ENCODE data around the gene IFNGR2. TPM values are rescaled to one million over a fixed set of nuclear protein-coding genes. Genes with fewer than 3 reads are reported as not detected.
"Not testable (repeated sequence)": the region's sequence is repeated elsewhere in the genome, so short reads cannot be mapped to it uniquely, and the experiment has no call there.

IFNGR2 gene
- total RNA-seq, 1 experiment from 2014 or later: 47.0 TPM

DNA sequence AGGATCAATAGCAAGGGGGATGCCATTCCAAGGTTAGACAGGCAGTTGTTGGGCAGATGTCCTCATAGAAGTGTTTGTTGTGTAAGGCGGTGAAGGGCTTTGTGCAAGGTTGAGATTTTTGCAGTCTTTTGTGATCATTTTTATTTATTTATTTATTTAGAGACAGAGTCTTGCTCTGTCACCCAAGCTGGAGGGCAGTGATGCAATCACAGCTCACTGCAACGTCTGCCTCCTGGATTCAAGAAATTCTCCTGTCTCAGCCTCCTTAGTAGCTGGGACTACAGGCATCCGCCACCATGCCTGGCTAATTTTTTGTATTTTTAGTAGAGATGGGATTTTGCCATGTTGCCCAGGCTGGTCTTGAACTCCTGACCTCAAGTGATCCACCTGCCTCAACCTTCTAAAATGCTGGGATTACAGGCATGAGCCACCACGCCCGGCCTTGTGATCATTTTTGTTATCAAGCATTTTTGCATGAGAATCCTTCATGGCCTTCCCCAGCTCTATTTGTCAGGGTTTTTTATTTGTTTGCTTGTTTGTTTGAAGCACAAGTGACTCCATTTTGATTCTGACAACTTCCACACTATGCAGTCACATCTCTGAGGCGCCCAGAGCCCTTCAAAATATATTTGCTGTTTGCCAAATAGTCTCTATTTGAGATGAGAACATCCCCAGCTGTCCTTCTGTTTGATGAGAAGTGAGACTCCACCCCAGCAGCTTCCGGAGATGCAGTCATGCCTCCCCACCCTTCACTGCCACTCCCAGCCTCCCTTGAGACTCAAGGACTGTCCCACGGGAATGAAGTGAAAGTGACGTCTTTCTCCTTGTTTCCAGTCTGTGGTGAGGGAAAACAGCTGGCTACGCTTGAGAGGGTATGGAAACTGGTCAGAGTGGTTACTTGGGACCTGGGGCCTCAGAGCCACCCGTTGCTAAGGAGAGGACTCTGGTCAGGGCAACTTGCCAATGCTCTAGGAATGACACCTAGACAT lies 38.6 kb downstream of the IFNGR2 start:
- no peak for DNase-seq
- H3K4me3 ChIP-seq (ENCODE audit: low read depth, low read length): no peak overlapping the region
- POLR2A ChIA-PET: interaction anchor here (0.7 kb wide), 1 partner anchor 37 kb away, joined by 3 read pairs; no protein-coding TSS in a partner anchor
- Mint-ChIP-seq H3K4me3 (ENCODE audit: unreplicated experiment) (no peak overlapping the region), H3K9me3 (ENCODE audit: unreplicated experiment) (no peaks in the 10 kb centered on the region), H3K27ac (ENCODE audit: unreplicated experiment) (no peak overlapping the region), H3K4me1 (ENCODE audit: low read depth, unreplicated experiment) (peaks cover 6% of the 10 kb centered on the region), H3K36me3 (ENCODE audit: insufficient read depth, unreplicated experiment) (peaks cover 28% of the 10 kb centered on the region), H3K27me3 (ENCODE audit: insufficient read depth, unreplicated experiment) (no peaks in the 10 kb centered on the region)
- CTCF ChIA-PET: interaction anchor here (1.2 kb wide), 1 partner anchor 80 kb away, joined by 5 read pairs; no protein-coding TSS in a partner anchor
- no peaks in the 10 kb centered on the region for H3K27me3 ChIP-seq (replicated peaks; ENCODE audit: control insufficient read depth, insufficient read depth, low read length)
- H3K9me3 ChIP-seq: no peaks in the 10 kb centered on the region
- intact Hi-C loops (cut with micrococcal nuclease; ENCODE audit: unreplicated experiment): no loop called here
- no TSS peak for BruUV-seq (replicated peaks)
- H3K36me3 ChIP-seq (ENCODE audit: control insufficient read depth, insufficient read depth, low read length): peaks cover 2% of the 10 kb centered on the region; the same call in 1 of the 2 replicates
- no peaks in the 10 kb centered on the region for H3K4me1 ChIP-seq
- TF ChIP-seq, protein P1, sequence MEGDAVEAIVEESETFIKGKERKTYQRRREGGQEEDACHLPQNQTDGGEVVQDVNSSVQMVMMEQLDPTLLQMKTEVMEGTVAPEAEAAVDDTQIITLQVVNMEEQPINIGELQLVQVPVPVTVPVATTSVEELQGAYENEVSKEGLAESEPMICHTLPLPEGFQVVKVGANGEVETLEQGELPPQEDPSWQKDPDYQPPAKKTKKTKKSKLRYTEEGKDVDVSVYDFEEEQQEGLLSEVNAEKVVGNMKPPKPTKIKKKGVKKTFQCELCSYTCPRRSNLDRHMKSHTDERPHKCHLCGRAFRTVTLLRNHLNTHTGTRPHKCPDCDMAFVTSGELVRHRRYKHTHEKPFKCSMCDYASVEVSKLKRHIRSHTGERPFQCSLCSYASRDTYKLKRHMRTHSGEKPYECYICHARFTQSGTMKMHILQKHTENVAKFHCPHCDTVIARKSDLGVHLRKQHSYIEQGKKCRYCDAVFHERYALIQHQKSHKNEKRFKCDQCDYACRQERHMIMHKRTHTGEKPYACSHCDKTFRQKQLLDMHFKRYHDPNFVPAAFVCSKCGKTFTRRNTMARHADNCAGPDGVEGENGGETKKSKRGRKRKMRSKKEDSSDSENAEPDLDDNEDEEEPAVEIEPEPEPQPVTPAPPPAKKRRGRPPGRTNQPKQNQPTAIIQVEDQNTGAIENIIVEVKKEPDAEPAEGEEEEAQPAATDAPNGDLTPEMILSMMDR (IDR thresholded peaks at IDR 0.05; ENCODE audit: insufficient read depth in 1 of 2, low read depth in 1 of 2, low read length in 1 of 2, severe bottlenecking in 1 of 2, unreplicated experiment in 1 of 2): no peak

DNA sequence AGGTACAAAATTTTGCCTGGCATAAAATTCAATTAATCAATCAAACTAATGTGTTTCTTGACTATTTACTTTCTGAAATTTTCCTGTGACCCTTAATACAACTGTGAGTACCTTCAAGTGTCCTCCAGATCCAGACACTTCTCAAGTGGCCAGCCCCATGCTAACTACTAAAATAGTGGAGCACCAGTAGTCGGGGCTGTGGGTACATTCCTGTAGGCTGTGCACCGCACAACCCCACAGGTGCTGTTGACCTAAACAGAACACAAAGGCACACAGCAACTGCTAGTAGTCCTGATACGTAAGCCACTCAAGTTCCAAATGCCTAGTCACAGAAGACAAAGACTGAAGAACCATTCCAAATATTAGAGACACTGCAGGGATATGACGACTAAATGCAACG lies 40.0 kb downstream of the IFNGR2 start:
- ChIA-PET CTCF (no interaction called here), POLR2A (no interaction called here)
- Histone ChIP-seq H3K36me3 (ENCODE audit: control insufficient read depth, insufficient read depth, low read length) (peaks cover 2% of the 10 kb centered on the region; the same call in 1 of the 2 replicates), H3K4me3 (ENCODE audit: low read depth, low read length) (no peak overlapping the region), H3K9me3 (no peaks in the 10 kb centered on the region), H3K27me3 (replicated peaks; ENCODE audit: control insufficient read depth, insufficient read depth, low read length) (no peaks in the 10 kb centered on the region), H3K4me1 (no peaks in the 10 kb centered on the region)
- DNase-seq: no peak
- no TSS peak for BruUV-seq (replicated peaks)
- peaks cover 6% of the 10 kb centered on the region for H3K4me1 Mint-ChIP-seq (ENCODE audit: low read depth, unreplicated experiment)
- H3K4me3 Mint-ChIP-seq (ENCODE audit: unreplicated experiment): no peak overlapping the region
- H3K9me3 Mint-ChIP-seq (ENCODE audit: unreplicated experiment): no peaks in the 10 kb centered on the region
- intact Hi-C loops (cut with micrococcal nuclease; ENCODE audit: unreplicated experiment): no loop called here
- no peaks in the 10 kb centered on the region for H3K27me3 Mint-ChIP-seq (ENCODE audit: insufficient read depth, unreplicated experiment)
- H3K27ac Mint-ChIP-seq (ENCODE audit: unreplicated experiment): no peak overlapping the region
- H3K36me3 Mint-ChIP-seq (ENCODE audit: insufficient read depth, unreplicated experiment): peaks cover 23% of the 10 kb centered on the region
- TF ChIP-seq, protein P1 (IDR thresholded peaks at IDR 0.05; ENCODE audit: insufficient read depth in 1 of 2, low read depth in 1 of 2, low read length in 1 of 2, severe bottlenecking in 1 of 2, unreplicated experiment in 1 of 2): no peak

DNA sequence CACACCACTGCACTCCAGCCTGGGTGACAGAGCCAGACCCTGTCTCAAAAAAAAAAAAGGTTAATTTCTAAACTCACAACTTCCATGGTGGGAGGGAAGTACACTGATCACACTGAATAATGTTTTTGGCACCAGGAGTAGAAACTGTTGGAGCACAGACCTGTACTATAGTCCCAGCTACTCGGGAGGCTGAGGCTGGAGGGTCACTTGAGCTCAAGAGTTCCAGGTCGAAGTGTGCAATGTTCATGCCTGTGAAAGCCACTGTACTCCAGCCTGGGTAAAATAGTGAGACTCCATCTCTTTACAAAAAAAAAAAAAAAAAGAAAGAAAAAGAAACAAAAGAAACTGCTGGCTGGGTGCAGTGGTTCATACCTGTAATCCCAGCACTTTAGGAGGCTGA lies 41.3 kb downstream of the IFNGR2 start:
- Mint-ChIP-seq H3K9me3 (ENCODE audit: unreplicated experiment) (no peaks in the 10 kb centered on the region), H3K27me3 (ENCODE audit: insufficient read depth, unreplicated experiment) (no peaks in the 10 kb centered on the region), H3K4me3 (ENCODE audit: unreplicated experiment) (no peak overlapping the region), H3K4me1 (ENCODE audit: low read depth, unreplicated experiment) (peaks cover 12% of the 10 kb centered on the region), H3K27ac (ENCODE audit: unreplicated experiment) (no peak overlapping the region), H3K36me3 (ENCODE audit: insufficient read depth, unreplicated experiment) (peaks cover 25% of the 10 kb centered on the region)
- BruUV-seq (replicated peaks): no TSS peak
- Histone ChIP-seq H3K9me3 (no peaks in the 10 kb centered on the region), H3K27me3 (replicated peaks; ENCODE audit: control insufficient read depth, insufficient read depth, low read length) (no peaks in the 10 kb centered on the region), H3K36me3 (ENCODE audit: control insufficient read depth, insufficient read depth, low read length) (no peaks in the 10 kb centered on the region), H3K4me3 (ENCODE audit: low read depth, low read length) (no peak overlapping the region), H3K4me1 (no peaks in the 10 kb centered on the region)
- POLR2A ChIA-PET: no interaction called here
- CTCF ChIA-PET: interaction anchor here (0.6 to 2.4 kb wide), 13 partner anchors 32 to 673 kb away, joined by 3 to 40 read pairs (median 6); partner anchors contain the start of genes IFNAR1, IL10RB, PAXBP1 and TMEM50B
- intact Hi-C loops (cut with micrococcal nuclease; ENCODE audit: unreplicated experiment): no loop called here
- TF ChIP-seq, protein P1 (IDR thresholded peaks at IDR 0.05; ENCODE audit: insufficient read depth in 1 of 2, low read depth in 1 of 2, low read length in 1 of 2, severe bottlenecking in 1 of 2, unreplicated experiment in 1 of 2): no peak
- no peak for DNase-seq

DNA sequence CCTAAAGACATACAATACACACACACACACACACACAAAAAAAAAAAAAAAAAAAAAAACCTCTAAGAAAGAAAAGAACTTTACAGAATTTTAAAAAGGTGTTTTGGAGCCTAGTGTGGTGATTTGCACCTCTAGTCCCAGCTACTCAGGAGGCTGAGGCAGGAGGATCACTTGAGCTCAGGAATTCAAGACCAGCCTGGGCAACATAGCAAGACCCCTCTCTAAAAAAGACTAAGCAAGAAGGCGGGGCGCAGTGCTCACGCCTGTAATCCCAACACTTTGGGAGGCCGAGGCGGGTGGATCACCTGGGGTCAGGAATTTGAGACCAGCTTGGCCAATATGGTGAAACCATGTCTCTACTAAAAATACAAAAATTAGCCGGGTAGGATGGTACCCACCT lies 43.4 kb downstream of the IFNGR2 start:
- POLR2A ChIA-PET; H3K9me3 Mint-ChIP-seq (ENCODE audit: unreplicated experiment); H3K4me3 Mint-ChIP-seq (ENCODE audit: unreplicated experiment); H3K27me3 Mint-ChIP-seq (ENCODE audit: insufficient read depth, unreplicated experiment); DNase-seq; BruUV-seq (replicated peaks); H3K36me3 ChIP-seq (ENCODE audit: control insufficient read depth, insufficient read depth, low read length); H3K27ac Mint-ChIP-seq (ENCODE audit: unreplicated experiment); intact Hi-C loops (cut with micrococcal nuclease; ENCODE audit: unreplicated experiment); H3K4me1 ChIP-seq; H3K4me3 ChIP-seq (ENCODE audit: low read depth, low read length); H3K27me3 ChIP-seq (replicated peaks; ENCODE audit: control insufficient read depth, insufficient read depth, low read length); H3K9me3 ChIP-seq: not testable (repeated sequence)
- Mint-ChIP-seq H3K4me1 (ENCODE audit: low read depth, unreplicated experiment) (peaks cover 17% of the 10 kb centered on the region), H3K36me3 (ENCODE audit: insufficient read depth, unreplicated experiment) (peaks cover 26% of the 10 kb centered on the region)
- CTCF ChIA-PET: interaction anchor here (0.5 to 1.0 kb wide), 2 partner anchors 33 to 85 kb away, joined by 3 to 8 read pairs; partner anchors contain the start of gene TMEM50B

Data from Caco-2 (cell line).